OCI-LY1 (cell line): ENCODE data around the gene ANGEL2.

Experiments
- EZH2 ChIP-seq: fragments of 200-600 bp; sonication (generic), shearing (Covaris generic); IDR thresholded peaks from 2 replicates; pipeline ENCODE4 v1.8.0; 2017; ENCODE audit warnings: borderline replicate concordance, mixed run types, mild to moderate bottlenecking, antibody characterized with exemption, low read length, moderate library complexity, mixed read lengths
- TF ChIP-seq, protein P1 (sequence below): fragments of 200-600 bp; sonication (generic), shearing (Covaris generic); IDR thresholded peaks from 2 replicates; pipeline ENCODE4 v1.5.1; 2017; ENCODE audit warnings: mild to moderate bottlenecking, antibody characterized with exemption, low read length, moderate library complexity, mixed read lengths

DNA sequence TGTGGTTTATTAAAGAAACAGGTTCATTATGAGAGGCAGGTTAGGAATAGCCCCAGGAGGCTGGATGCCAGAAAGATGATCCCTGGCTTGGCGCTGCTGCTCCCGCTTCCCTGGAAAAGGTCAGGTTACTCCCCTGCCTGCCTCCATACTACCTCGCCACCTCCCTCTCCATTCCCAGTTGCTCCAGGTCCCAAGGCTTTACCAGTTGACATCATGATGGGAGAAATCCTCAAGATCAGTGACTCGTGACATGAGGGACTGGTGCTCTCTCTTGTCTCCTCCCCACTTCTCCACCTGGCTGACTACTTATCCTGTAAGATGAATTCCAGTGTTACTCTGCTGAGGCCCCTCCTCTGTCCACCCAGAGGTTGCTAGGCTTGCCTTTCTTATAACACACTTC is 45.6 kb downstream of the ANGEL2 start:
- TF ChIP-seq, protein P1, sequence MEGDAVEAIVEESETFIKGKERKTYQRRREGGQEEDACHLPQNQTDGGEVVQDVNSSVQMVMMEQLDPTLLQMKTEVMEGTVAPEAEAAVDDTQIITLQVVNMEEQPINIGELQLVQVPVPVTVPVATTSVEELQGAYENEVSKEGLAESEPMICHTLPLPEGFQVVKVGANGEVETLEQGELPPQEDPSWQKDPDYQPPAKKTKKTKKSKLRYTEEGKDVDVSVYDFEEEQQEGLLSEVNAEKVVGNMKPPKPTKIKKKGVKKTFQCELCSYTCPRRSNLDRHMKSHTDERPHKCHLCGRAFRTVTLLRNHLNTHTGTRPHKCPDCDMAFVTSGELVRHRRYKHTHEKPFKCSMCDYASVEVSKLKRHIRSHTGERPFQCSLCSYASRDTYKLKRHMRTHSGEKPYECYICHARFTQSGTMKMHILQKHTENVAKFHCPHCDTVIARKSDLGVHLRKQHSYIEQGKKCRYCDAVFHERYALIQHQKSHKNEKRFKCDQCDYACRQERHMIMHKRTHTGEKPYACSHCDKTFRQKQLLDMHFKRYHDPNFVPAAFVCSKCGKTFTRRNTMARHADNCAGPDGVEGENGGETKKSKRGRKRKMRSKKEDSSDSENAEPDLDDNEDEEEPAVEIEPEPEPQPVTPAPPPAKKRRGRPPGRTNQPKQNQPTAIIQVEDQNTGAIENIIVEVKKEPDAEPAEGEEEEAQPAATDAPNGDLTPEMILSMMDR: no peak
- no peak for TF ChIP-seq EZH2
